Islet of Langerhans (tissue), 1 donor: Measurements from ENCODE around the gene ANTXR2.

ENCODE experiments used
- FAIRE-seq: peaks from one replicate; lab custom pipeline; 2011; peaks lifted over from hg19 to GRCh38; lab: Jason Lieb, UNC

ANTXR2 gene

GRCh38 chr4:80092088-80092487 lies 19.1 kb upstream of the ANTXR2 start:
- no peak for FAIRE-seq

- FAIRE-seq: no peak
Observed at GRCh38 chr4:80091688-80092087, 18.7 kb upstream of the ANTXR2 start.

GRCh38 chr4:80091184-80091583 lies 18.2 kb upstream of the ANTXR2 start:
- FAIRE-seq: no peak

- FAIRE-seq: no peak
Observed at GRCh38 chr4:80090090-80090489, 17.1 kb upstream of the ANTXR2 start.

GRCh38 chr4:80088471-80088870 lies 15.4 kb upstream of the ANTXR2 start:
- FAIRE-seq: no peak

GRCh38 chr4:80086296-80086695 lies 13.3 kb upstream of the ANTXR2 start:
- no peak for FAIRE-seq

- FAIRE-seq: no peak
Observed at GRCh38 chr4:80085081-80085480, 12.1 kb upstream of the ANTXR2 start.

GRCh38 chr4:80082693-80083092 lies 9.7 kb upstream of the ANTXR2 start:
- no peak for FAIRE-seq

- FAIRE-seq: no peak
Observed at GRCh38 chr4:80081566-80081965, 8.5 kb upstream of the ANTXR2 start.

- no peak for FAIRE-seq
Observed at GRCh38 chr4:80079255-80079923, 6.4 kb upstream of the ANTXR2 start.

- no peak for FAIRE-seq
Observed at GRCh38 chr4:80078346-80079092, 5.5 kb upstream of the ANTXR2 start.

- no peak for FAIRE-seq
Observed at GRCh38 chr4:80077639-80078038, 4.6 kb upstream of the ANTXR2 start.

GRCh38 chr4:80076681-80077080 lies 3.7 kb upstream of the ANTXR2 start:
- FAIRE-seq: no peak

GRCh38 chr4:80075995-80076675 lies 3.1 kb upstream of the ANTXR2 start:
- FAIRE-seq: no peak

- FAIRE-seq: no peak
Observed at GRCh38 chr4:80074651-80075050, 1.6 kb upstream of the ANTXR2 start.

GRCh38 chr4:80074069-80074468 lies 1.0 kb upstream of the ANTXR2 start:
- FAIRE-seq: no peak

- no peak for FAIRE-seq
Observed at GRCh38 chr4:80073473-80074008, 512 bp upstream of the ANTXR2 start.

- FAIRE-seq: no peak
Observed at GRCh38 chr4:80072228-80072743, 743 bp downstream of the ANTXR2 start.

- no peak for FAIRE-seq
Observed at GRCh38 chr4:80071604-80072227, 1.3 kb downstream of the ANTXR2 start.

GRCh38 chr4:80070880-80071603 lies 2.0 kb downstream of the ANTXR2 start:
- no peak for FAIRE-seq

GRCh38 chr4:80069837-80070731 lies 2.9 kb downstream of the ANTXR2 start:
- no peak for FAIRE-seq
